Common myeloid progenitor, CD34-positive (primary cell): ENCODE data around the gene LRP11.
A peak's percentile ranks its signal among the peaks of the same experiment; 100 is the strongest.

Source experiments
- CTCF ChIA-PET: fragments of 350-600 bp; sonication (Branson Sonifier 250); formaldehyde crosslinking; loops from one replicate; lab custom pipeline; 2021; ENCODE audit warnings: antibody characterized with exemption; lab: Charles Lee
- POLR2A ChIA-PET: fragments of 350-600 bp; sonication (Branson Sonifier 250); formaldehyde crosslinking; loops from one replicate; lab custom pipeline; 2021; ENCODE audit warnings: antibody characterized with exemption; lab: Charles Lee
- DNase-seq, 3 donors: peaks; one replicate each; pipeline versions ENCODE4 v3.0.0 to v3.0.0-alpha.2; 2013
- H3K27ac ChIP-seq, 2 experiments: 1 replicate in 1 of 2; 2 replicates in 1 of 2; pipeline ENCODE4 v1.7.0; 2013; ENCODE audit warnings: inconsistent platforms in 2 of 2, low read length in 2 of 2, mild to moderate bottlenecking in 2 of 2, low read depth in 1 of 2, moderate library complexity in 1 of 2; ENCODE audit not compliant: severe bottlenecking in 2 of 2, insufficient read depth in 1 of 2, poor library complexity in 1 of 2
- H3K27me3 ChIP-seq, 5 experiments: replicated peaks in 2 of 5; 1 replicate in 3 of 5; 2 replicates in 2 of 5; pipeline versions ENCODE4 v1.6.1 to v1.7.0; 2013; ENCODE audit warnings: low read length in 4 of 5, mild to moderate bottlenecking in 2 of 5, moderate library complexity in 2 of 5, inconsistent platforms in 1 of 5; ENCODE audit not compliant: insufficient read depth in 5 of 5, control insufficient read depth in 4 of 5
- H3K36me3 ChIP-seq, 4 experiments: 1 replicate in 2 of 4; 2 replicates in 2 of 4; pipeline versions ENCODE4 v1.6.1 to v1.7.0; 2013; ENCODE audit warnings: low read length in 3 of 4, control low read depth in 1 of 4, mild to moderate bottlenecking in 1 of 4; ENCODE audit not compliant: control insufficient read depth in 4 of 4, insufficient read depth in 4 of 4
- H3K4me1 ChIP-seq, 4 experiments: 1 replicate in 3 of 4; 2 replicates in 1 of 4; pipeline versions ENCODE4 v1.6.1 to v1.7.1; 2013; ENCODE audit warnings: low read length in 3 of 4, mild to moderate bottlenecking in 3 of 4, control low read depth in 1 of 4, inconsistent platforms in 1 of 4, moderate library complexity in 1 of 4; ENCODE audit not compliant: control insufficient read depth in 4 of 4, insufficient read depth in 4 of 4; ENCODE audit errors: control extremely low read depth in 1 of 4
- H3K4me3 ChIP-seq, 7 experiments: 1 replicate in 4 of 7; 2 replicates in 3 of 7; pipeline versions ENCODE4 v1.5.1 to v1.7.0; 2013; ENCODE audit warnings: mild to moderate bottlenecking in 7 of 7, low read length in 6 of 7, moderate library complexity in 6 of 7, inconsistent platforms in 2 of 7, low read depth in 2 of 7, control low read depth in 1 of 7; ENCODE audit not compliant: insufficient read depth in 4 of 7, control insufficient read depth in 1 of 7; ENCODE audit errors: extremely low read depth in 1 of 7
- H3K9me3 ChIP-seq, 5 experiments: 1 replicate in 4 of 5; 2 replicates in 1 of 5; pipeline versions ENCODE4 v1.6.1 to v1.7.1; 2013; ENCODE audit warnings: low read length in 4 of 5, mild to moderate bottlenecking in 2 of 5, inconsistent platforms in 1 of 5, low read depth in 1 of 5, moderate library complexity in 1 of 5; ENCODE audit not compliant: control insufficient read depth in 4 of 5, insufficient read depth in 2 of 5; ENCODE audit errors: control extremely low read depth in 1 of 5
- WGBS: methylation state at CpG from one replicate; pipeline ENCODE4 v1.1.5; 2013; ENCODE audit not compliant: insufficient coverage; 5-methylcytosine and 5-hydroxymethylcytosine counted together

The LRP11 gene

GRCh38 chr6:149815788-149816187, 48.4 kb downstream of the LRP11 start:
- 95% methylated on average over 4 of the region's 4 CpGs for WGBS
- CTCF ChIA-PET, result interaction anchor here (1.4 to 2.1 kb wide), 2 partner anchors 16 to 52 kb away, joined by 3 to 5 read pairs; no protein-coding TSS in a partner anchor

GRCh38 chr6:149813351-149813750, 50.8 kb downstream of the LRP11 start:
- CTCF ChIA-PET, result interaction anchor here (1.0 to 2.3 kb wide), 5 partner anchors 9 to 18 kb away, joined by 3 to 10 read pairs (median 6); no protein-coding TSS in a partner anchor
- 100% methylated on average over 3 of the region's 3 CpGs for WGBS
- Histone ChIP-seq H3K4me1 (peaks cover 0 to 10% (median 4%) of the 10 kb centered on the region in 4 experiments), H3K9me3 (no peaks in the 10 kb centered on the region), H3K27ac (no peak overlapping the region), H3K4me3 (no peak overlapping the region), H3K27me3 (no peaks in the 10 kb centered on the region), H3K36me3 (peaks cover 0 to 7% (median 5%) of the 10 kb centered on the region in 4 experiments)
- no peak for DNase-seq
- POLR2A ChIA-PET, result no interaction called here

More at GRCh38 chr6:149815788-149816187, 48.4 kb downstream of the LRP11 start:
- Histone ChIP-seq H3K4me3 (no peak overlapping the region), H3K36me3 (peaks cover 0 to 7% (median 5%) of the 10 kb centered on the region in 4 experiments), H3K27me3 (no peaks in the 10 kb centered on the region), H3K4me1 (no peaks in the 10 kb centered on the region), H3K9me3 (no peaks in the 10 kb centered on the region), H3K27ac (no peak overlapping the region)
- no peak for DNase-seq
- POLR2A ChIA-PET, result no interaction called here

GRCh38 chr6:149809798-149810197, 54.4 kb downstream of the LRP11 start:
- CTCF ChIA-PET, result no interaction called here
- H3K27me3 ChIP-seq, result no peaks in the 10 kb centered on the region
- WGBS, result 80% methylated on average over 1 of the region's 2 CpGs
- no peaks in the 10 kb centered on the region for H3K9me3 ChIP-seq
- no peak overlapping the region for H3K27ac ChIP-seq
- peak in 2 of 3 donors; percentile 10 to 32 for DNase-seq
- H3K36me3 ChIP-seq, result peaks cover 2 to 7% (median 6%) of the 10 kb centered on the region in 4 experiments
- H3K4me1 ChIP-seq, result peaks cover 0 to 17% (median 4%) of the 10 kb centered on the region in 4 experiments
- POLR2A ChIA-PET, result no interaction called here
- no peak overlapping the region for H3K4me3 ChIP-seq

GRCh38 chr6:149806127-149806526, 58.0 kb downstream of the LRP11 start:
- peaks cover under 1 to 15% (median 10%) of the 10 kb centered on the region in 4 experiments for H3K36me3 ChIP-seq
- DNase-seq, result peak in 2 of 3 donors; percentile 9 to 20
- POLR2A ChIA-PET, result no interaction called here
- H3K4me3 ChIP-seq, result no peak overlapping the region
- H3K27ac ChIP-seq, result no peak overlapping the region
- peaks cover 0 to 17% (median 4%) of the 10 kb centered on the region in 4 experiments for H3K4me1 ChIP-seq
- no peaks in the 10 kb centered on the region for H3K9me3 ChIP-seq
- CTCF ChIA-PET, result interaction anchor here (0.6 to 1.0 kb wide), 2 partner anchors 14 to 15 kb away, joined by 3 read pairs; no protein-coding TSS in a partner anchor
- 63% methylated on average over 3 of the region's 4 CpGs for WGBS
- H3K27me3 ChIP-seq, result no peaks in the 10 kb centered on the region

GRCh38 chr6:149783551-149783950, 80.6 kb downstream of the LRP11 start:
- H3K4me3 ChIP-seq, result no peak overlapping the region
- H3K36me3 ChIP-seq, result peaks cover 5 to 29% (median 22%) of the 10 kb centered on the region in 4 experiments
- no peaks in the 10 kb centered on the region for H3K9me3 ChIP-seq
- no peaks in the 10 kb centered on the region for H3K4me1 ChIP-seq
- ChIA-PET POLR2A (interaction anchor here (0.6 kb wide), 1 partner anchor 14 kb away, joined by 3 read pairs; no protein-coding TSS in a partner anchor), CTCF (interaction anchor here (0.6 kb wide), 1 partner anchor 81 kb away, joined by 4 read pairs; no protein-coding TSS in a partner anchor)
- H3K27ac ChIP-seq, result no peak overlapping the region
- 100% methylated on average over 1 of the region's 3 CpGs for WGBS
- no peaks in the 10 kb centered on the region for H3K27me3 ChIP-seq
- no peak for DNase-seq

- Histone ChIP-seq H3K27ac (no peak overlapping the region), H3K36me3 (peaks cover 7 to 31% (median 22%) of the 10 kb centered on the region in 4 experiments), H3K4me1 (no peaks in the 10 kb centered on the region), H3K4me3 (no peak overlapping the region), H3K9me3 (no peaks in the 10 kb centered on the region), H3K27me3 (no peaks in the 10 kb centered on the region)
- ChIA-PET CTCF (no interaction called here), POLR2A (no interaction called here)
- WGBS, result 100% methylated on average over 1 of the region's 2 CpGs
- no peak for DNase-seq
Observed at GRCh38 chr6:149782337-149782736, 81.8 kb downstream of the LRP11 start.

- DNase-seq, result no peak
- ChIA-PET POLR2A (no interaction called here), CTCF (no interaction called here)
- H3K27me3 ChIP-seq, result no peaks in the 10 kb centered on the region
- no peaks in the 10 kb centered on the region for H3K4me1 ChIP-seq
- H3K9me3 ChIP-seq, result no peaks in the 10 kb centered on the region
- peaks cover 7 to 31% (median 22%) of the 10 kb centered on the region in 4 experiments for H3K36me3 ChIP-seq
- no peak overlapping the region for H3K27ac ChIP-seq
- no peak overlapping the region for H3K4me3 ChIP-seq
Observed at GRCh38 chr6:149781715-149782114, 82.4 kb downstream of the LRP11 start.
